HepG2 (cell line): ENCODE data around the gene FOSB. TPM values are rescaled to one million over a fixed set of nuclear protein-coding genes. Genes with fewer than 3 reads are reported as not detected.

Source experiments
- ATAC-seq: fragments of 200-7000 bp; cut with Tn5 transposase; 3 replicates; pipeline ENCODE4 v1.9.1; 2020; ENCODE audit warnings: mild to moderate bottlenecking, moderate library complexity
- BruUV-seq: library from RNA; stranded (reverse); fragments of 400-500 nt; replicated peaks from 2 replicates; lab custom pipeline; 2021; lab: Mats Ljungman, UMichigan
- CTCF ChIA-PET: fragments of 300-600 bp; formaldehyde crosslinking; extraction: SDS; loops from one replicate; lab custom pipeline; 2021; ENCODE audit warnings: low total read pairs, inconsistent platforms, low intra/inter-chr PET ratio; lab: Yijun Ruan, JAX
- POLR2A ChIA-PET: fragments of 350-600 bp; sonication (Branson Sonifier 250); formaldehyde crosslinking; loops from one replicate; lab custom pipeline; 2020; ENCODE audit warnings: antibody characterized with exemption, inconsistent platforms; lab: Yijun Ruan, JAX
- DNase-seq: peaks from one replicate; pipeline ENCODE4 v3.0.0-alpha.2; 2015; ENCODE audit warnings: low spot score
- FAIRE-seq: peaks from 3 replicates; lab custom pipeline; 2011; peaks lifted over from hg19 to GRCh38; lab: Jason Lieb, UNC
- H2AFZ ChIP-seq: one replicate; pipeline ENCODE4 v1.6.1; 2011; ENCODE audit warnings: low read length, inconsistent platforms
- H3K27ac ChIP-seq: fragments of 300-600 bp; 3 replicates; pipeline ENCODE4 v1.8.0; 2011; ENCODE audit warnings: mixed run types, mild to moderate bottlenecking, mixed read lengths, low read length, inconsistent platforms; ENCODE audit not compliant: insufficient read depth; ENCODE audit errors: extremely low read length
- H3K27me3 ChIP-seq, 2 experiments: fragments of 200-600 bp in 1 of 2; 2 replicates in 1 of 2; 3 replicates in 1 of 2; pipeline versions ENCODE4 v1.6.0 to v1.8.0; 2011; ENCODE audit warnings: low read length in 2 of 2, mild to moderate bottlenecking in 2 of 2, moderate library complexity in 2 of 2, inconsistent platforms in 1 of 2; ENCODE audit not compliant: insufficient read depth in 2 of 2, control insufficient read depth in 1 of 2
- H3K36me3 ChIP-seq, 2 experiments: fragments of 200-600 bp in 1 of 2; replicated peaks in 1 of 2; 2 replicates in 1 of 2; 3 replicates in 1 of 2; pipeline versions ENCODE4 v1.5.1 to v1.8.0; 2011; ENCODE audit warnings: low read length in 2 of 2, inconsistent platforms in 1 of 2; ENCODE audit not compliant: insufficient read depth in 2 of 2, control insufficient read depth in 1 of 2
- H3K4me1 ChIP-seq: 2 replicates; pipeline ENCODE4 v1.5.1; 2012; ENCODE audit warnings: low read length, inconsistent platforms; ENCODE audit not compliant: insufficient read depth
- H3K4me2 ChIP-seq: 2 replicates; pipeline ENCODE4 v1.6.0; 2011; ENCODE audit warnings: low read depth, low read length, inconsistent platforms
- H3K4me3 ChIP-seq, 3 experiments: fragments of 200-600 bp in 1 of 3; sonication (generic), shearing (Covaris generic) in 1 of 3; replicated peaks in 1 of 3; 2 replicates each; pipeline ENCODE4 v1.5.1; 2011 to 2016; ENCODE audit warnings: low read length in 3 of 3, inconsistent platforms in 2 of 3, low read depth in 2 of 3, mild to moderate bottlenecking in 2 of 3, control low read depth in 1 of 3, mixed read lengths in 1 of 3; ENCODE audit not compliant: insufficient read depth in 1 of 3
- H3K79me2 ChIP-seq: one replicate; pipeline ENCODE4 v1.6.1; 2011; ENCODE audit warnings: low read length, inconsistent platforms; ENCODE audit not compliant: insufficient read depth
- H3K9ac ChIP-seq: 2 replicates; pipeline ENCODE4 v1.6.0; 2011; ENCODE audit warnings: mild to moderate bottlenecking, low read depth, low read length, inconsistent platforms; ENCODE audit not compliant: insufficient read depth
- H3K9me3 ChIP-seq: 2 replicates; pipeline ENCODE4 v1.5.1; 2012; ENCODE audit warnings: mild to moderate bottlenecking, low read length
- H4K20me1 ChIP-seq: 2 replicates; pipeline ENCODE4 v1.6.0; 2011; ENCODE audit warnings: inconsistent platforms, mild to moderate bottlenecking, low read length, moderate library complexity; ENCODE audit not compliant: insufficient read depth
- ARNT2 ChIP-seq: sonication (generic); formaldehyde crosslinking; IDR thresholded peaks from 2 replicates; pipeline ENCODE4 v1.8.0; 2022; ENCODE audit warnings: mild to moderate bottlenecking, low read depth, missing genetic modification reagents, moderate library complexity
- ATF7 ChIP-seq, 2 experiments: fragments of 450-650 bp in 1 of 2; sonication (generic) in 1 of 2; formaldehyde crosslinking in 1 of 2; IDR thresholded peaks; 2 replicates each; pipeline versions ENCODE4 v1.4.0 to v1.6.1; 2016 to 2020; ENCODE audit warnings: antibody characterized with exemption in 1 of 2, mild to moderate bottlenecking in 1 of 2, missing genetic modification reagents in 1 of 2
- CBX5 ChIP-seq: sonication (generic); formaldehyde crosslinking; IDR thresholded peaks from 2 replicates; pipeline ENCODE4 v1.4.0; 2020; ENCODE audit warnings: missing genetic modification reagents, borderline replicate concordance
- DNMT1 ChIP-seq: sonication (generic); formaldehyde crosslinking; IDR thresholded peaks from 2 replicates; pipeline ENCODE4 v1.5.1; 2020; ENCODE audit warnings: mild to moderate bottlenecking, missing genetic modification reagents
- DZIP1 ChIP-seq: sonication (generic); formaldehyde crosslinking; IDR thresholded peaks from 2 replicates; pipeline ENCODE4 v1.5.0; 2020; ENCODE audit warnings: mild to moderate bottlenecking, missing genetic modification reagents
- NR2F2 ChIP-seq: IDR thresholded peaks from 2 replicates; pipeline ENCODE4 v1.6.1; 2012; ENCODE audit warnings: low read depth, inconsistent platforms, borderline replicate concordance
- PTBP1 ChIP-seq: fragments of 200-400 bp; formaldehyde crosslinking; IDR thresholded peaks from 2 replicates; pipeline ENCODE4 v1.6.1; 2018; ENCODE audit warnings: low read length, low read depth; ENCODE audit not compliant: poor library complexity, severe bottlenecking
- ZFP41 ChIP-seq: sonication (generic); formaldehyde crosslinking; IDR thresholded peaks from 2 replicates; pipeline ENCODE4 v1.4.0; 2020; ENCODE audit warnings: mild to moderate bottlenecking, missing genetic modification reagents, borderline replicate concordance
- ZFX ChIP-seq: sonication (generic); formaldehyde crosslinking; IDR thresholded peaks from 2 replicates; pipeline ENCODE4 v1.4.0; 2020; ENCODE audit warnings: mild to moderate bottlenecking, low read depth, missing genetic modification reagents, moderate library complexity
- ZHX1 ChIP-seq: sonication (generic); formaldehyde crosslinking; IDR thresholded peaks from 2 replicates; pipeline ENCODE4 v1.8.1; 2022; ENCODE audit warnings: low read depth, mild to moderate bottlenecking, missing genetic modification reagents
- ZNF629 ChIP-seq: sonication (generic); formaldehyde crosslinking; conservative IDR thresholded peaks from 2 replicates; pipeline ENCODE4 v1.5.0; 2020; ENCODE audit warnings: missing genetic modification reagents
- WGBS: methylation state at CpG from one replicate; pipeline ENCODE4 v1.1.6; 2017; ENCODE audit warnings: low lambda C conversion rate; 5-methylcytosine and 5-hydroxymethylcytosine counted together
- in situ Hi-C: cut with HindIII; loops from 2 replicates; pipeline ENCODE4 v1.10.0; 2017; ENCODE audit warnings: low pct_unique_long_range_greater_than_20kb; ENCODE audit not compliant: extremely low pct_ligation_motif_present
- intact Hi-C: fragments of 100-400 bp; cut with micrococcal nuclease; formaldehyde crosslinking; loops from one replicate; pipeline ENCODE4 v1.10.0; 2022; ENCODE audit not compliant: unreplicated experiment
- polyA plus RNA-seq, 8 experiments: library from polyadenylated mRNA; depleted of rRNA in 3 of 8; stranded (reverse) in 7 of 8; unstranded in 1 of 8; fragments of >200 nt; fragmentation: Illumina TruSeq in 4 of 8; extraction: Trizol in 4 of 8; gene quantifications; 2 replicates each; pipeline versions ENCODE4 v1.2.1 to v1.2.3, GENCODE V29; 2011 to 2016; ENCODE audit warnings: low read depth in 4 of 8, missing spikeins in 1 of 8, mixed read lengths in 1 of 8; ENCODE audit not compliant: insufficient read depth in 1 of 8
- total RNA-seq, 5 experiments: library from RNA; depleted of rRNA; stranded (reverse); fragments of >200 nt; fragmentation: Illumina TruSeq; extraction: Trizol; gene quantifications; 2 replicates each; pipeline ENCODE4 v1.2.3, GENCODE V29; 2016; ENCODE audit warnings: low read depth in 1 of 5
- TF ChIP-seq, protein P1 (sequence below): sonication (generic); formaldehyde crosslinking; IDR thresholded peaks from 2 replicates; pipeline ENCODE4 v1.5.1; 2020; ENCODE audit warnings: mild to moderate bottlenecking, missing genetic modification reagents

The FOSB gene
- total and polyA plus RNA-seq, 2 of the 13 experiments (the other 11 are each of a cell fraction or from before 2014, with no cell fraction given), result 2.8 to 6.0 TPM

DNA sequence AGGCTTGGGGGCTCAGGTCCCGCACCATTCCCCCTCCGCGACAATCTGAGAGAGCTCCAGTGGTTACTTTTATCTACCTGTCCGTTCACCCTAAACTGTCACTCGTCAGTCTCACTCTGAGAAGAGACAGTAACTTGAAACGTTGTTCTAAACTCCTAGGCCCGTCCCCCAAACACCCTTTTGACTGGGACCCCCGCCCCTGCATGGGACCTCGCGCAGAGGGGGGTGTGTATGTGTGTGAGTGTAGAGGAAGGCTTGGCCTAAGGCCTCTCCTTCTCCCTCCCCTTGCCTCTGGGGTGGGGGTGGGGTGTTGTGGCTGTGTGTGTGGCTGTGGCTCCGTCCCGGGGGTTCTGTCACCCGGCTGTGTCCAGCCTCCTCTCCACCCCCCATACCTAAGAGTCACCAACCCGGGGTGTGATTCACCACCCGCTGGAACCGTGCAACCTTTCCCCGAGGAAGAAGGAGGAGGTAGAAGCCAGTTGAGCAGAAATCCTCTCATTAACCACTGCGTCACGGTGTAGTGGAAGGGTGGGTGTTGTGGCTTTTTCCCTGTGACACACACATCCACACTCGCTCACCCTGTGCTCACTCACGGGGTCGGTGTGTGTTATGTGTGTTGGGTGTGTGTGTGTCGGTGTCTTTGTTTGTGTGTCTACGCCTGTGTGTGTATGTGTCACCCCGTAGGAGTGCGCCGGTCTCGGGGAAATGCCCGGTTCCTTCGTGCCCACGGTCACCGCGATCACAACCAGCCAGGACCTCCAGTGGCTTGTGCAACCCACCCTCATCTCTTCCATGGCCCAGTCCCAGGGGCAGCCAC lies 2.4 kb downstream of the FOSB start:
- peaks cover 0 to 3% of the 10 kb centered on the region in 2 experiments; a peak in 2 of 5 replicates for H3K27me3 ChIP-seq
- no peak overlapping the region for H2AFZ ChIP-seq
- no peaks in the 10 kb centered on the region for H3K36me3 ChIP-seq
- peaks cover 5% of the 10 kb centered on the region; the same call in 1 of the 2 replicates for H4K20me1 ChIP-seq
- H3K27ac ChIP-seq, result peak overlapping the region; percentile 96
- H3K9me3 ChIP-seq, result no peaks in the 10 kb centered on the region
- H3K4me3 ChIP-seq, result peak overlapping the region; percentile 76 to 91 (median 89)
- BruUV-seq, result no TSS peak
- no peaks in the 10 kb centered on the region for H3K79me2 ChIP-seq
- H3K4me1 ChIP-seq, result peaks cover 23% of the 10 kb centered on the region
- WGBS, result 43% methylated on average over 21 of the region's 33 CpGs
- H3K4me2 ChIP-seq, result peak overlapping the region; percentile 99
- H3K9ac ChIP-seq, result peak overlapping the region; percentile 94
- ChIA-PET POLR2A (interaction anchor here (1.0 to 4.1 kb wide), 9 partner anchors 9 to 292 kb away, joined by 3 to 40 read pairs (median 6); partner anchors contain the start of genes BLOC1S3, ERCC1 and TRAPPC6A), CTCF (no interaction called here)
- ATAC-seq, result peak; percentile 3
- in situ Hi-C loops (loop anchor here (10.0 kb wide), 1 partner anchor 45 kb away; the partner anchor contains the start of gene ERCC1), intact Hi-C loops (no loop called here)
- DNase-seq, result no peak
- FAIRE-seq, result no peak
- TF ChIP-seq NR2F2, result no peak
- TF ChIP-seq ZNF629 (CRISPR knock-in tag), result 0 out of 2 replicates have a peak, but pooled peaks have one; percentile 11
- TF ChIP-seq CBX5 (CRISPR knock-in tag), result no peak
- TF ChIP-seq ZFP41 (CRISPR knock-in tag), result no peak
- TF ChIP-seq DZIP1 (CRISPR knock-in tag), result no peak
- TF ChIP-seq ATF7 (IDR thresholded peaks at IDR 0.05), result no peak
- TF ChIP-seq ATF7 (CRISPR knock-in tag; IDR thresholded peaks at IDR 0.05), result 0 out of 2 replicates have a peak, but pooled peaks have one; percentile 33
- TF ChIP-seq PTBP1, result no peak
- TF ChIP-seq ZFX (CRISPR knock-in tag), result 0 out of 2 replicates have a peak, but pooled peaks have one; percentile 12
- 0 out of 2 replicates have a peak, but pooled peaks have one; percentile 63 for TF ChIP-seq ARNT2
- TF ChIP-seq, protein P1, sequence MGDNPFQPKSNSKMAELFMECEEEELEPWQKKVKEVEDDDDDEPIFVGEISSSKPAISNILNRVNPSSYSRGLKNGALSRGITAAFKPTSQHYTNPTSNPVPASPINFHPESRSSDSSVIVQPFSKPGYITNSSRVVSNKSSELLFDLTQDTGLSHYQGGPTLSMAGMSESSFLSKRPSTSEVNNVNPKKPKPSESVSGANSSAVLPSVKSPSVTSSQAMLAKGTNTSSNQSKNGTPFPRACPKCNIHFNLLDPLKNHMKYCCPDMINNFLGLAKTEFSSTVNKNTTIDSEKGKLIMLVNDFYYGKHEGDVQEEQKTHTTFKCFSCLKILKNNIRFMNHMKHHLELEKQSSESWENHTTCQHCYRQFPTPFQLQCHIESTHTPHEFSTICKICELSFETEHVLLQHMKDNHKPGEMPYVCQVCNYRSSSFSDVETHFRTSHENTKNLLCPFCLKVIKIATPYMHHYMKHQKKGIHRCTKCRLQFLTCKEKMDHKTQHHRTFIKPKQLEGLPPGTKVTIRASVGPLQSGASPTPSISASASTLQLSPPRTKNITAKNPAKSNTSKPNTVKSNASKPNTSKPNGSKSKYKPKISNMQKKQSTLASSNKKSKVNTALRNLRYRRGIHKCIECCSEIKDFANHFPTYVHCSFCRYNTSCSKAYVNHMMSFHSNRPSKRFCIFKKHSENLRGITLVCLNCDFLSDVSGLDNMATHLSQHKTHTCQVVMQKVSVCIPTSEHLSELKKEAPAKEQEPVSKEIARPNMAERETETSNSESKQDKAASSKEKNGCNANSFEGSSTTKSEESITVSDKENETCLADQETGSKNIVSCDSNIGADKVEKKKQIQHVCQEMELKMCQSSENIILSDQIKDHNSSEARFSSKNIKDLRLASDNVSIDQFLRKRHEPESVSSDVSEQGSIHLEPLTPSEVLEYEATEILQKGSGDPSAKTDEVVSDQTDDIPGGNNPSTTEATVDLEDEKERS, result 0 out of 2 replicates have a peak, but pooled peaks have one; percentile 39
- TF ChIP-seq DNMT1, result no peak
- TF ChIP-seq ZHX1, result 0 out of 2 replicates have a peak, but pooled peaks have one; percentile 1
